Left ventricle myocardium inferior (tissue), 1 donor: Measurements from ENCODE around the gene GALNT15. TPM values are rescaled to one million over a fixed set of nuclear protein-coding genes. Genes with fewer than 3 reads are reported as not detected.

Experiments
- DNase-seq: peaks from one replicate; pipeline ENCODE4 v3.0.0-alpha.2; 2020
- H3K27ac ChIP-seq: fragments of 200-600 bp; replicated peaks from 2 replicates; pipeline ENCODE4 v1.8.0; 2021
- H3K27me3 ChIP-seq: fragments of 200-600 bp; 2 replicates; pipeline ENCODE4 v1.8.0; 2021; ENCODE audit warnings: low read depth
- H3K36me3 ChIP-seq: fragments of 200-600 bp; 2 replicates; pipeline ENCODE4 v1.8.0; 2021
- H3K4me1 ChIP-seq: fragments of 200-600 bp; 2 replicates; pipeline ENCODE4 v1.8.0; 2021
- H3K4me3 ChIP-seq: fragments of 200-600 bp; 2 replicates; pipeline ENCODE4 v1.8.0; 2021; ENCODE audit warnings: mild to moderate bottlenecking, moderate library complexity
- H3K9me3 ChIP-seq: fragments of 200-600 bp; replicated peaks from 2 replicates; pipeline ENCODE4 v1.8.0; 2021
- CTCF ChIP-seq: fragments of 200-600 bp; IDR thresholded peaks from 2 replicates; pipeline ENCODE4 v1.8.0; 2021; ENCODE audit warnings: antibody characterized with exemption, mild to moderate bottlenecking, borderline replicate concordance
- intact Hi-C: fragments of 100-400 bp; cut with micrococcal nuclease; formaldehyde crosslinking; loops from one replicate; pipeline ENCODE4 v1.11.0; 2022
- total RNA-seq: library from RNA; stranded (reverse); fragmentation: NEBNext Ultra II Directional; extraction: Animal tissue kit (Norgen Biotek cat#: 25700); gene quantifications from one replicate; pipeline ENCODE4 v1.2.1, GENCODE V29; 2021
- donor health status: DM: no; HTN: yes; CAD: no; lungs with severe emphysema.

Gene GALNT15
- total RNA-seq, 1 donor from 2014 or later, result 6.6 TPM

DNA sequence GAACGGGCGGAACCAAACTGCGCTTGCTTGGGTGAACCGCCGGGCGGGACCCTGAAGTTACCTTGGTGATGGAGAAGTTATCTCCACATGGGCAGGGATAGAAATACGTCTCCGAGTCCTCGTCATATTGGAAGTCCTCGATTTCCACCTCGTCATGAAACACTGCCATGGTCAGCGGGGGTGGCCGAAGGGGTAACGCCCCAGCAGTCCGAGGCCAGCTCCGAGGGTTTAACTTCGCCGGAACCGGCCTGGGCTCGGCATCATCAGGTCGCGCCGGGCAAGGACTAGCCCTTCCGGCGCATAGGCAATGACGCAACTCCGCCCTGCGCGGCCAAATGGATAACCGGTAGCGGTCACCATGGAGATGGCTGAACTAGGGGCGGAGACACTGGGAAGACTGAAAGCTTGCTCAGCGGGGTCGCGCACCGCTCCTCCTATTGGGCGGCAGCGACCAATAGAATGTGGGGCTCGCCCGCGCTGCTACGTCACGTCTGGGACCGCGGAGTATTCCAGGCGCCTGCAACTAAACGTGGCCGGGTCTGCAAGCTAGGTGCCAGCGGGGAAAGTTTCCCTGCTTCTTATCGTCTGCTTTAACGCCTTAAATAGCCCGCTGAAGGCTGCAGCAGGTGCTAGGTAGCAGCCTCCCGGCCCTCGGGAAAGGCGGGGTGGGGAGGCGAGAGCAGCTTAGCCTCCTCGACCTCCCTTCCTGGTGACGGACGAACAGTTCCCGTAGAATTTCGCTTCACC is 90.4 kb downstream of the GALNT15 start, which contains the start of the genes DPH3 and OXNAD1:
Gene DPH3 (minus strand): TSS at position 236 of the 747 bp plus-strand sequence. CDS start 67 bp downstream, at position 169.
Gene OXNAD1 (plus strand): TSS at position 505 of the 747 bp plus-strand sequence. CDS start 5,741 bp downstream, outside the sequence.
- peaks cover 66% of the 10 kb centered on the region for H3K4me1 ChIP-seq
- peak; percentile 24 for TF ChIP-seq CTCF
- intact Hi-C loops, result no loop called here

DNA sequence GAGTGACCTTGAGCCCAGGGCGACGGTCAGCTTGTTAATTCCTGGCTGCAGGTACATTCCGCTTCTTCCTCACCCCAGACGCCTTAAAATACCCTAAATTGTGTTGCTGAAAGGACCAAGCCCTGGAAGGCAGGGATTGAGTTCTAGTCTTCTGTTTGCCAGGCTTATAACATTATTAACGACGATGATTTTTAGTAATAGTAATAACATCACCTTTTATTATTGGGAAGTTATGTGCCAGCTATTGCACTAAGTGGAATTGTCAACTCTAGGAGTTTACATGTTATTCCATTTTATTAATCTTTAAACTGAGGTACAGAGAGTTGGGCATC is 90.9 kb downstream of the GALNT15 start:
- no peak for TF ChIP-seq CTCF
- Histone ChIP-seq H3K9me3 (no peaks in the 10 kb centered on the region), H3K27ac (peak overlapping the region; percentile 96), H3K36me3 (peaks cover 10% of the 10 kb centered on the region), H3K4me1 (peaks cover 71% of the 10 kb centered on the region), H3K27me3 (no peaks in the 10 kb centered on the region), H3K4me3 (peak overlapping the region; percentile 92)
- DNase-seq, result no peak
- intact Hi-C loops, result no loop called here

More for the DNA sequence above, 90.4 kb downstream of the GALNT15 start, which contains the start of the genes DPH3 and OXNAD1:
- Histone ChIP-seq H3K36me3 (peaks cover 10% of the 10 kb centered on the region), H3K4me3 (peak within 1 kb of the TSS; percentile 92), H3K9me3 (no peaks in the 10 kb centered on the region), H3K27ac (peak within 1 kb of the TSS; percentile 96), H3K27me3 (no peaks in the 10 kb centered on the region)
- DNase-seq, result peak; percentile 100

DNA sequence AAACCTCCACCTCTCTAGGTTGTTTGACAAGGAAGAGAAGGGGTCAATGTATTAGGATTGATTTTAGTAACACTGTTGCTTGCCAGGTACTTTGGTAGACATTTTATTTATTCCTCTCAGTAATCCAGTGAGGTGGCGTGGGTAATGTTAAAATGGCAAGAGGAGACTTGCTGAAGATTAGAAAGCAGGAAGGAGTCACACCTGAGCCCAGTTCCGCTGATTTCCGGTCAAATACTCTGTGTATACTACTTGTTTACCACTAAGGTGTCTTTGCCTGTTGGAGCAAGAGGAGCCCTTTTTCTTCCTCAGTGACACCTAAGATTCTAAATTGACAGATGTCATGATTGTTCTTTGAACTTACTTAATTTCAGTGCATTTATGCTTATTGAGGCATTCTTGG is 92.2 kb downstream of the GALNT15 start:
- TF ChIP-seq CTCF, result no peak
- no peak for DNase-seq
- peaks cover 18% of the 10 kb centered on the region for H3K36me3 ChIP-seq
- peak overlapping the region; percentile 92 for H3K4me3 ChIP-seq
- intact Hi-C loops, result no loop called here
- peaks cover 71% of the 10 kb centered on the region for H3K4me1 ChIP-seq
- peak overlapping the region; percentile 14 for H3K27ac ChIP-seq
- no peaks in the 10 kb centered on the region for H3K27me3 ChIP-seq
- H3K9me3 ChIP-seq, result no peaks in the 10 kb centered on the region

GRCh38 chr3:16270855-16271254 is 96.4 kb downstream of the GALNT15 start:
- Histone ChIP-seq H3K9me3 (no peaks in the 10 kb centered on the region), H3K36me3 (peaks cover 54% of the 10 kb centered on the region), H3K27me3 (no peaks in the 10 kb centered on the region), H3K4me1 (peaks cover 38% of the 10 kb centered on the region), H3K27ac (no peak overlapping the region), H3K4me3 (no peak overlapping the region)
- no peak for TF ChIP-seq CTCF
- no peak for DNase-seq
- intact Hi-C loops, result no loop called here

DNA sequence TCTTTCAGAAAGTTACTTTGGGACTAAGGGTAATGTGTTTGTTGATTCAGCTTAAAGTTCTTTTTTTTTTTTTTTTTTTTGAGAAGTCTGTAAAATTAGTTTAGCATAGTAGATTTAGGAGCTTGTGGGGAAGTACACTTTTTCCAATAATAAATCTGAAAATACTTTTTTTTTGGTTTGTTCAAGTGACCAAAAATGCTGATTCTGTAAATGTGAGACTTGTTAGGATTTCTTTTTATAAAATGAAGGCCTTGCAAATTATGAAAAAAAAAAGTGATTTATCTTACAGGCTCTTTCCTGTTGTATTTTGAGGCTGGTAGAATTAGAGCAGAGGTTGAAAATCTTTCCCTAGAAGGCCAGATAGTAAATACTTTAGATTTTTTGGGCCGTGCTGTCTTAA is 98.1 kb downstream of the GALNT15 start:
- intact Hi-C loops, result no loop called here
- no peak for TF ChIP-seq CTCF
- DNase-seq, result no peak
- H3K27ac ChIP-seq, result no peak overlapping the region
- no peaks in the 10 kb centered on the region for H3K27me3 ChIP-seq
- peaks cover 30% of the 10 kb centered on the region for H3K4me1 ChIP-seq
- no peak overlapping the region for H3K4me3 ChIP-seq
- H3K36me3 ChIP-seq, result peaks cover 58% of the 10 kb centered on the region
- H3K9me3 ChIP-seq, result no peaks in the 10 kb centered on the region
